ENCODE data around the gene ARHGEF2. TPM values are rescaled to one million over a fixed set of nuclear protein-coding genes. Genes with fewer than 3 reads are reported as not detected.

Gene ARHGEF2
- total RNA-seq, 2 donors from 2014 or later: 86.1 to 123 TPM

Other genes with a start within 250 kb of the ARHGEF2 start
- 10 to 100 TPM; 88.4 to 93.9 TPM for gene GON4L, start 121.3 kb downstream of the ARHGEF2 start, total RNA-seq
- gene SYT11, start 119.0 kb downstream of the ARHGEF2 start, total RNA-seq: 10 to 100 TPM; 27.0 to 30.2 TPM
- 10 to 100 TPM; 47.8 to 64.6 TPM for gene RIT1, start 67.2 kb downstream of the ARHGEF2 start, total RNA-seq
- gene KHDC4, start 44.1 kb downstream of the ARHGEF2 start, total RNA-seq: 10 to 100 TPM; 59.9 to 63.1 TPM
- not detected for gene RXFP4, start 36.9 kb downstream of the ARHGEF2 start, total RNA-seq
- gene SSR2, start 42.4 kb upstream of the ARHGEF2 start, total RNA-seq: 100 to 1,000 TPM; 217 to 234 TPM
- 10 to 100 TPM; 21.9 to 22.7 TPM for gene UBQLN4, start 75.3 kb upstream of the ARHGEF2 start, total RNA-seq
- gene LAMTOR2, start 76.2 kb upstream of the ARHGEF2 start, total RNA-seq: 10 to 100 TPM; 19.4 to 21.4 TPM
- gene RAB25, start 82.6 kb upstream of the ARHGEF2 start, total RNA-seq: 1 to 10 TPM; 1.4 to 1.8 TPM
- gene MEX3A, start 103.9 kb upstream of the ARHGEF2 start, total RNA-seq: not detected
- gene LMNA, start 136.2 kb upstream of the ARHGEF2 start, total RNA-seq: 1,000 to 10,000 TPM in 1 of 2 donors, 100 to 1,000 TPM in 1; 919 to 1,908 TPM
- gene SEMA4A, start 175.0 kb upstream of the ARHGEF2 start, total RNA-seq: 10 to 100 TPM; 21.7 to 58.1 TPM
- gene SLC25A44, start 215.6 kb upstream of the ARHGEF2 start, total RNA-seq: 10 to 100 TPM; 14.4 to 21.6 TPM
- 10 to 100 TPM; 59.1 to 73.2 TPM for gene PMF1, start 234.5 kb upstream of the ARHGEF2 start, total RNA-seq